HG02943 (cell line): Measurements from ENCODE around the gene RABGEF1.
"Not testable (repeated sequence)": the region's sequence is repeated elsewhere in the genome, so short reads cannot be mapped to it uniquely, and the experiment has no call there.

Source experiments
- ATAC-seq: cut with Tn5 transposase; IDR thresholded peaks from one replicate; pipeline ENCODE4 v1.9.1; 2021; ENCODE audit warnings: mild to moderate bottlenecking, low read depth, moderate library complexity; ENCODE audit not compliant: unreplicated experiment

RABGEF1 gene

GRCh38 chr7:66763633-66764355 is 23.3 kb downstream of the RABGEF1 start:
- ATAC-seq = not testable (repeated sequence)

- not testable (repeated sequence) for ATAC-seq
Observed at GRCh38 chr7:66764905-66765304, 24.4 kb downstream of the RABGEF1 start.

- ATAC-seq = not testable (repeated sequence)
Observed at GRCh38 chr7:66765322-66766025, 24.9 kb downstream of the RABGEF1 start.

GRCh38 chr7:66766041-66766440 is 25.5 kb downstream of the RABGEF1 start:
- ATAC-seq = no peak

- not testable (repeated sequence) for ATAC-seq
Observed at GRCh38 chr7:66767486-66767885, 27.0 kb downstream of the RABGEF1 start.

GRCh38 chr7:66768865-66769832 is 28.6 kb downstream of the RABGEF1 start:
- ATAC-seq = no peak

- no peak for ATAC-seq
Observed at GRCh38 chr7:66769833-66770512, 29.4 kb downstream of the RABGEF1 start.

- ATAC-seq = no peak
Observed at GRCh38 chr7:66771795-66772194, 31.3 kb downstream of the RABGEF1 start.

GRCh38 chr7:66773744-66774143 is 33.2 kb downstream of the RABGEF1 start:
- not testable (repeated sequence) for ATAC-seq

GRCh38 chr7:66776383-66776782 is 35.9 kb downstream of the RABGEF1 start:
- not testable (repeated sequence) for ATAC-seq

GRCh38 chr7:66776800-66777442 is 36.4 kb downstream of the RABGEF1 start:
- ATAC-seq = no peak

GRCh38 chr7:66778201-66778600 is 37.7 kb downstream of the RABGEF1 start:
- no peak for ATAC-seq

- no peak for ATAC-seq
Observed at GRCh38 chr7:66779669-66780409, 39.3 kb downstream of the RABGEF1 start.

GRCh38 chr7:66781408-66782090 is 41.0 kb downstream of the RABGEF1 start:
- no peak for ATAC-seq

GRCh38 chr7:66782875-66783274 is 42.3 kb downstream of the RABGEF1 start:
- ATAC-seq = not testable (repeated sequence)

- not testable (repeated sequence) for ATAC-seq
Observed at GRCh38 chr7:66783887-66784595, 43.5 kb downstream of the RABGEF1 start.

- no peak for ATAC-seq
Observed at GRCh38 chr7:66790196-66790595, 49.7 kb downstream of the RABGEF1 start.

GRCh38 chr7:66790725-66791124 is 50.2 kb downstream of the RABGEF1 start:
- ATAC-seq = no peak
